Measurements from ENCODE around the gene SYT6. TPM values are rescaled to one million over a fixed set of nuclear protein-coding genes. Genes with fewer than 3 reads are reported as not detected.

Gene SYT6
- polyA plus RNA-seq, 2 donors = not detected

GRCh38 chr1:114112775-114113174 lies 40.9 kb downstream of the SYT6 start:
- no peaks in the 10 kb centered on the region for H3K27me3 ChIP-seq (ENCODE audit: control insufficient read depth in 1 of 2, insufficient read depth in 2 of 2, low read length in 2 of 2)
- H3K9me3 ChIP-seq (ENCODE audit: control insufficient read depth in 2 of 2, insufficient read depth in 1 of 2, low read depth in 1 of 2, low read length in 1 of 2) = no peaks in the 10 kb centered on the region
- WGBS, 2 donors = 53 to 59% methylated on average over 4 of the region's 4 CpGs
- no peak overlapping the region for H3K27ac ChIP-seq (ENCODE audit: low read depth in 2 of 2, low read length in 1 of 2)
- no peak overlapping the region for H3K4me3 ChIP-seq (ENCODE audit: low read depth in 1 of 2, low read length in 2 of 2)
- H3K36me3 ChIP-seq (ENCODE audit: control insufficient read depth in 2 of 2, insufficient read depth in 2 of 2, low read length in 1 of 2) = no peaks in the 10 kb centered on the region
- no peaks in the 10 kb centered on the region for H3K4me1 ChIP-seq (ENCODE audit: control insufficient read depth in 2 of 2, insufficient read depth in 2 of 2, low read length in 1 of 2)

GRCh38 chr1:114111731-114112641 lies 41.7 kb downstream of the SYT6 start:
- Histone ChIP-seq H3K4me1 (ENCODE audit: control insufficient read depth in 2 of 2, insufficient read depth in 2 of 2, low read length in 1 of 2) (no peaks in the 10 kb centered on the region), H3K36me3 (ENCODE audit: control insufficient read depth in 2 of 2, insufficient read depth in 2 of 2, low read length in 1 of 2) (no peaks in the 10 kb centered on the region), H3K4me3 (ENCODE audit: low read depth in 1 of 2, low read length in 2 of 2) (no peak overlapping the region), H3K9me3 (ENCODE audit: control insufficient read depth in 2 of 2, insufficient read depth in 1 of 2, low read depth in 1 of 2, low read length in 1 of 2) (no peaks in the 10 kb centered on the region), H3K27ac (ENCODE audit: low read depth in 2 of 2, low read length in 1 of 2) (no peak overlapping the region), H3K27me3 (ENCODE audit: control insufficient read depth in 1 of 2, insufficient read depth in 2 of 2, low read length in 2 of 2) (no peaks in the 10 kb centered on the region)
- 75% methylated on average over 22 of the region's 23 CpGs for WGBS, 2 donors

GRCh38 chr1:114109981-114110380 lies 43.7 kb downstream of the SYT6 start:
- no peak overlapping the region for H3K27ac ChIP-seq (ENCODE audit: low read depth in 2 of 2, low read length in 1 of 2)
- H3K36me3 ChIP-seq (ENCODE audit: control insufficient read depth in 2 of 2, insufficient read depth in 2 of 2, low read length in 1 of 2) = no peaks in the 10 kb centered on the region
- WGBS, 2 donors = 86 to 93% methylated on average over 2 of the region's 2 CpGs
- no peaks in the 10 kb centered on the region for H3K4me1 ChIP-seq (ENCODE audit: control insufficient read depth in 2 of 2, insufficient read depth in 2 of 2, low read length in 1 of 2)
- no peaks in the 10 kb centered on the region for H3K27me3 ChIP-seq (ENCODE audit: control insufficient read depth in 1 of 2, insufficient read depth in 2 of 2, low read length in 2 of 2)
- no peak overlapping the region for H3K4me3 ChIP-seq (ENCODE audit: low read depth in 1 of 2, low read length in 2 of 2)
- no peaks in the 10 kb centered on the region for H3K9me3 ChIP-seq (ENCODE audit: control insufficient read depth in 2 of 2, insufficient read depth in 1 of 2, low read depth in 1 of 2, low read length in 1 of 2)

- 77% methylated on average over 4 of the region's 4 CpGs for WGBS, 2 donors
- Histone ChIP-seq H3K4me3 (ENCODE audit: low read depth in 1 of 2, low read length in 2 of 2) (no peak overlapping the region), H3K27ac (ENCODE audit: low read depth in 2 of 2, low read length in 1 of 2) (no peak overlapping the region), H3K9me3 (ENCODE audit: control insufficient read depth in 2 of 2, insufficient read depth in 1 of 2, low read depth in 1 of 2, low read length in 1 of 2) (no peaks in the 10 kb centered on the region), H3K36me3 (ENCODE audit: control insufficient read depth in 2 of 2, insufficient read depth in 2 of 2, low read length in 1 of 2) (no peaks in the 10 kb centered on the region), H3K27me3 (ENCODE audit: control insufficient read depth in 1 of 2, insufficient read depth in 2 of 2, low read length in 2 of 2) (no peaks in the 10 kb centered on the region), H3K4me1 (ENCODE audit: control insufficient read depth in 2 of 2, insufficient read depth in 2 of 2, low read length in 1 of 2) (no peaks in the 10 kb centered on the region)
Measured at GRCh38 chr1:114108751-114109255, 44.9 kb downstream of the SYT6 start.

- Histone ChIP-seq H3K4me1 (ENCODE audit: control insufficient read depth in 2 of 2, insufficient read depth in 2 of 2, low read length in 1 of 2) (no peaks in the 10 kb centered on the region), H3K27ac (ENCODE audit: low read depth in 2 of 2, low read length in 1 of 2) (no peak overlapping the region), H3K36me3 (ENCODE audit: control insufficient read depth in 2 of 2, insufficient read depth in 2 of 2, low read length in 1 of 2) (no peaks in the 10 kb centered on the region), H3K27me3 (ENCODE audit: control insufficient read depth in 1 of 2, insufficient read depth in 2 of 2, low read length in 2 of 2) (no peaks in the 10 kb centered on the region), H3K4me3 (ENCODE audit: low read depth in 1 of 2, low read length in 2 of 2) (no peak overlapping the region), H3K9me3 (ENCODE audit: control insufficient read depth in 2 of 2, insufficient read depth in 1 of 2, low read depth in 1 of 2, low read length in 1 of 2) (no peaks in the 10 kb centered on the region)
- WGBS, 2 donors = 76 to 85% methylated on average over 7 of the region's 7 CpGs
Measured at GRCh38 chr1:114107474-114108435, 45.9 kb downstream of the SYT6 start.

GRCh38 chr1:114105421-114105979 lies 48.2 kb downstream of the SYT6 start:
- no peaks in the 10 kb centered on the region for H3K36me3 ChIP-seq (ENCODE audit: control insufficient read depth in 2 of 2, insufficient read depth in 2 of 2, low read length in 1 of 2)
- H3K9me3 ChIP-seq (ENCODE audit: control insufficient read depth in 2 of 2, insufficient read depth in 1 of 2, low read depth in 1 of 2, low read length in 1 of 2) = no peaks in the 10 kb centered on the region
- H3K27ac ChIP-seq (ENCODE audit: low read depth in 2 of 2, low read length in 1 of 2) = no peak overlapping the region
- H3K4me3 ChIP-seq (ENCODE audit: low read depth in 1 of 2, low read length in 2 of 2) = no peak overlapping the region
- no peaks in the 10 kb centered on the region for H3K27me3 ChIP-seq (ENCODE audit: control insufficient read depth in 1 of 2, insufficient read depth in 2 of 2, low read length in 2 of 2)
- WGBS, 2 donors = 69 to 74% methylated on average over 14 of the region's 14 CpGs
- H3K4me1 ChIP-seq (ENCODE audit: control insufficient read depth in 2 of 2, insufficient read depth in 2 of 2, low read length in 1 of 2) = no peaks in the 10 kb centered on the region

- Histone ChIP-seq H3K27me3 (ENCODE audit: control insufficient read depth in 1 of 2, insufficient read depth in 2 of 2, low read length in 2 of 2) (no peaks in the 10 kb centered on the region), H3K27ac (ENCODE audit: low read depth in 2 of 2, low read length in 1 of 2) (no peak overlapping the region), H3K9me3 (ENCODE audit: control insufficient read depth in 2 of 2, insufficient read depth in 1 of 2, low read depth in 1 of 2, low read length in 1 of 2) (no peaks in the 10 kb centered on the region), H3K4me3 (ENCODE audit: low read depth in 1 of 2, low read length in 2 of 2) (no peak overlapping the region), H3K36me3 (ENCODE audit: control insufficient read depth in 2 of 2, insufficient read depth in 2 of 2, low read length in 1 of 2) (no peaks in the 10 kb centered on the region), H3K4me1 (ENCODE audit: control insufficient read depth in 2 of 2, insufficient read depth in 2 of 2, low read length in 1 of 2) (no peaks in the 10 kb centered on the region)
- 74 to 76% methylated on average over 3 of the region's 3 CpGs for WGBS, 2 donors
Measured at GRCh38 chr1:114104949-114105348, 48.7 kb downstream of the SYT6 start.

- no peaks in the 10 kb centered on the region for H3K36me3 ChIP-seq (ENCODE audit: control insufficient read depth in 2 of 2, insufficient read depth in 2 of 2, low read length in 1 of 2)
- no peak overlapping the region for H3K27ac ChIP-seq (ENCODE audit: low read depth in 2 of 2, low read length in 1 of 2)
- no peak overlapping the region for H3K4me3 ChIP-seq (ENCODE audit: low read depth in 1 of 2, low read length in 2 of 2)
- 73 to 83% methylated on average over 2 of the region's 2 CpGs for WGBS, 2 donors
- H3K27me3 ChIP-seq (ENCODE audit: control insufficient read depth in 1 of 2, insufficient read depth in 2 of 2, low read length in 2 of 2) = no peaks in the 10 kb centered on the region
- no peaks in the 10 kb centered on the region for H3K4me1 ChIP-seq (ENCODE audit: control insufficient read depth in 2 of 2, insufficient read depth in 2 of 2, low read length in 1 of 2)
- H3K9me3 ChIP-seq (ENCODE audit: control insufficient read depth in 2 of 2, insufficient read depth in 1 of 2, low read depth in 1 of 2, low read length in 1 of 2) = no peaks in the 10 kb centered on the region
Measured at GRCh38 chr1:114103992-114104391, 49.7 kb downstream of the SYT6 start.

- no peaks in the 10 kb centered on the region for H3K27me3 ChIP-seq (ENCODE audit: control insufficient read depth in 1 of 2, insufficient read depth in 2 of 2, low read length in 2 of 2)
- H3K9me3 ChIP-seq (ENCODE audit: control insufficient read depth in 2 of 2, insufficient read depth in 1 of 2, low read depth in 1 of 2, low read length in 1 of 2) = no peaks in the 10 kb centered on the region
- H3K27ac ChIP-seq (ENCODE audit: low read depth in 2 of 2, low read length in 1 of 2) = no peak overlapping the region
- no peaks in the 10 kb centered on the region for H3K4me1 ChIP-seq (ENCODE audit: control insufficient read depth in 2 of 2, insufficient read depth in 2 of 2, low read length in 1 of 2)
- H3K36me3 ChIP-seq (ENCODE audit: control insufficient read depth in 2 of 2, insufficient read depth in 2 of 2, low read length in 1 of 2) = no peaks in the 10 kb centered on the region
- 78 to 84% methylated on average over 2 of the region's 2 CpGs for WGBS, 2 donors
- no peak overlapping the region for H3K4me3 ChIP-seq (ENCODE audit: low read depth in 1 of 2, low read length in 2 of 2)
Measured at GRCh38 chr1:114102136-114102535, 51.5 kb downstream of the SYT6 start.
